Epidermal melanocyte (primary cell): Measurements from ENCODE around the gene WASF1.
"Not testable (repeated sequence)": the region's sequence is repeated elsewhere in the genome, so short reads cannot be mapped to it uniquely, and the experiment has no call there.

Experiments
- DNase-seq: peaks from one replicate; pipeline ENCODE4 v3.0.0; 2011; ENCODE audit warnings: low spot score; ENCODE audit not compliant: insufficient read length

WASF1 gene

DNA sequence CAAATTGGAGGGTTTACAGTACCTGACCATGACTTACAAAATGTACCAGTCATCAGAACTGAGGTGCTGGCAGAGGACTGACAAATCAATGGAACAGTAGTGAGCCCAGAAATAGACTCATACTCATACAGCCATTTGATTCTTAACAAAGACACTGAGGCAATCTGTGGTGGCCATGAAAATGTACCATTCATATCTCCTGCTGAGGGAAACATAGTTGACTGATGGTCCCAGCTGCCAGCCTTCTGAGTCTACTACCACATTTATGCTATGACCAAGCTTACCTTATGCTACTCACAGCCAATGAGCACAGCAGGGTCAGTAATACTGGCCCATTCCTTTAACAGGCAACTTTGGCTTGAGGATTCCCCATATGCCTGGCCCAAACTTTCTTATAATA is 88.6 kb downstream of the WASF1 start:
- DNase-seq, result no peak

- no peak for DNase-seq
Measured at GRCh38 chr6:110089323-110089722, 90.1 kb downstream of the WASF1 start.

- DNase-seq, result no peak
Measured at GRCh38 chr6:110085285-110085684, 94.2 kb downstream of the WASF1 start.

DNA sequence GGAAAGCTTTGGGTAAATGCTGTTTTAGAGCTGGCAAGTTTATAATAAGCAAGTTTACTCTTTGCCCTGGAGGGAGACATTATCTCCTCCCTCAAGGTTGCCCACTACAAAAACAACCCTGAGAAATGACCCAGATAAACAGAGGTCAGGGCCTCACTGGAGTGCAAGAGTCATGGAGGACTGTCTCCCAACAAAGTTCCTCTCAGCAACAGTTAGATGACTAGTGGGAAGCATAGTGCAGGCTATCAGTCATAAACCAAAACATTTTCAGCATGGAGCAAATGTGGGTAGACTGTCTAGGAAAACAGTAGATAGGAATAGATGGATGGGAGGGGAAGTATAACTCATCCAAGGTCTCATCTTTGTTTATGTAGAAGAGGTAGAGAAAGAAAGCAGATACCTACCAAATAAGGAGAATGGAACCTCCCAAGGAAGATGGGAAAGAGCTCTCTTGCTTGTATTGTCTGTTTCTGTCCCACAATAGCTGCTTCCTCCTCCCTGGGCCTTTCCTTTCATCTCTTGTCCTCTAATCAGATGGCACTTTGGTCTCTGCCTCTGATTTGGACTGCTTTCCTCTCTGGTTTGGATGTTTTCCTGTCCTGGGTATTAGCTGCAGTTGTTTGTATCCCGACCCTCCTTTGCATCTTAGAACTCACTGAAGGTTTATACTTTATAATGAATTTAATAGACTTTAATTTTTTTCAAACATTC is 95.4 kb downstream of the WASF1 start:
- DNase-seq, result no peak

- no peak for DNase-seq
Measured at GRCh38 chr6:110075406-110075805, 104.1 kb downstream of the WASF1 start.

DNA sequence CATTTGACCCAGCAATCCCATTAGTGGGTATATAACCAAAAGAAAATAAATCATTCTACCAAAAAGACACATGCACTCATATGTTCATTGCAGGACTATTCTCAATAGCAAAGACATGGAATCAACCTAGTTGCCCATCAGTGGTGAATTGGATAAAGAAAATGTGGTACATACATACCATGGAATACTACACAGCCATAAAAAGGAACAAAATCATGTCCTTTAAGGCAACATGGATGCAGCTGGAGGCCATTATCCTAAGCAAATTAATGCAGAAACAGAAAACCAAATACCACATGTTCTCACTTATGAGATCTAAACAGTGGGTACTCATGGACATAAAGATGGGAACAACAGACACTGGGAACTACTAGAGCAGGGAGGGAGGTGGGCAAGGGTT is 106.0 kb downstream of the WASF1 start:
- not testable (repeated sequence) for DNase-seq

DNA sequence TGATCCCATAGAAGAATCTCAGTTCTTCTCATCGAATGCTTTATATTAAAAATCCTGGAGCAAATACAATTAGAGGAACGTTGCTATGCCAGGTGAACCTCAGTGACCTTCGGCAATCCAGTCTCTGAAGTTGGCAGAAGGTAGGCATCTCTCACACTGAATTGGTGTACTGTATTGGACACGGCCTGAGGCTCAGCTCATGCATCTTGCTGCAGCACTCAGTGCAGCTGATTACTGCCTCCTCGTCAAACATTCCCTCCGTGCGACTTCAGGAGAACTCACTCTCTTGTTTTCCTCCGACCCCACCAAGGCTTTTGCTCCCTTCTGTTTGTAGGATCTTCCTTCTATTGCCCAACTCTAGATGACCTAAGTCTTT is 110.9 kb downstream of the WASF1 start:
- DNase-seq, result no peak

DNA sequence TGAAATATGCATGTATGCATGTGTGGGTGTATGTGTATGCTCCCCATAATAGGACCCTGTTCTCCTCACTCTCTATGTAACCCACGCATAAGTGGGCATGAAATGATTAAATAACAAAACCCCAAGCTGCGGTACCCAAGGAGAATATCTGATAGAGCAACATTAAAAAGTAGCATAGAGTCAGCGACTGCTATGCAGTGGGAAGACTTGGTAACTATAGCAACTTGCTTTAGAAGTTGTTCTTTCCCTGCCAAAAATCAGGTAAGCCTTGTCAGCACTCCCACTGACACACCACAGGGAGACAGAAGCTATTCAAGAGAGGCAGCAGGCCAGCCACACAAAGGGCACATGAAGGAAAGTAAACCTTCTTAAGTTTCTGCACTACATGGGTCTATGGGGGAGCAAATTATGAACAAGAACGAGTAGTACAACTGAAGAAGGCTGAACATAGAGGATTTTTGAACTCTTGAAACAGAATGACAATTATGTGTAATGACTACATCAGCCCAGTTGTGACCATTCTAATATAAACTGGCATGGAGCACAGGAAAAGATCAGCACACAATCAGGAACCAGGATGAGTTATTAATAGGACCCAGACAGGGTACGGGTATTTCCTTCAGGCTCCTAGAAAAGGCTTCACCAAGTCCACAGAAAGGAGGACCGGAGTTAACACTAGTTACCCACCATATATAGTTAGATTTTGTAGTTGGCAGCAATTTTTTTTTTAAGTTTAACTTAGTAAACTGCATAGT is 111.5 kb downstream of the WASF1 start:
- DNase-seq, result no peak

GRCh38 chr6:110064744-110065524 is 114.5 kb downstream of the WASF1 start:
- DNase-seq, result no peak

- no peak for DNase-seq
Measured at GRCh38 chr6:110063594-110064263, 115.7 kb downstream of the WASF1 start.

GRCh38 chr6:110055387-110055735 is 124.1 kb downstream of the WASF1 start:
- no peak for DNase-seq

DNA sequence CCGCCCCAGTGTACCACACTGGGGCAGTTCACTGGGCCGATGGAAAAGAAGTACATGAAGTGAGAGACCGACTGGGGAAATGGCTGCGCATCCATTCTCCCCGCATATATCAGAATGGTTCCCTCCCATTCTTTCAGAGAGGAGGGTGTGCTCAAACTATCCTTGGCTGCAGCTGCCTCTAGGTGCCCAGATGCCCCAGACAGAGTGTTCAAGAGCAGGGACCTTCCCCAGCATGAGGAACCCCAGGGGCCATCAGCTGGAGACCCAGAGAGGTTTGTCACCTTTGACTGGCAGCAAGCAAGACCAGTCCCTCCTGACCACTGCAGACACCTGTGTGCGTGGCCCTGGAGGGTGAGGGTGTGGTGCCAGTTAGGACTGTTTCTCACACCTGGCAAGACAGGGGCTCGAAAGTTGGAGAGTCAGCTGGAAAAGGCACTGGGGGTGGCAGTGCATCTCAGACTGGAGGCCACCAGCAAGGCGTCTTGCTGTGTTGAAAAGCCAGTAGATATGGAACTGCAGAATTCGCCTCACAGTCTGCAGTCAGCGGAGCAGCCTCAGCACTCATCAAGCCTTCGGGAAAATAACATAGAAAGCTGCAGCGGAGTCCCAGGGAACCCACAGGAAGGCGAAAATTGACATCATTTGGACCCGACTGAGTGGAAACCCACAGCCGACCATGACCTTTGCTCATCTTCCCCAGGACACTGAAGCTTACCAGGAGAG is 124.6 kb downstream of the WASF1 start:
- DNase-seq, result no peak

DNA sequence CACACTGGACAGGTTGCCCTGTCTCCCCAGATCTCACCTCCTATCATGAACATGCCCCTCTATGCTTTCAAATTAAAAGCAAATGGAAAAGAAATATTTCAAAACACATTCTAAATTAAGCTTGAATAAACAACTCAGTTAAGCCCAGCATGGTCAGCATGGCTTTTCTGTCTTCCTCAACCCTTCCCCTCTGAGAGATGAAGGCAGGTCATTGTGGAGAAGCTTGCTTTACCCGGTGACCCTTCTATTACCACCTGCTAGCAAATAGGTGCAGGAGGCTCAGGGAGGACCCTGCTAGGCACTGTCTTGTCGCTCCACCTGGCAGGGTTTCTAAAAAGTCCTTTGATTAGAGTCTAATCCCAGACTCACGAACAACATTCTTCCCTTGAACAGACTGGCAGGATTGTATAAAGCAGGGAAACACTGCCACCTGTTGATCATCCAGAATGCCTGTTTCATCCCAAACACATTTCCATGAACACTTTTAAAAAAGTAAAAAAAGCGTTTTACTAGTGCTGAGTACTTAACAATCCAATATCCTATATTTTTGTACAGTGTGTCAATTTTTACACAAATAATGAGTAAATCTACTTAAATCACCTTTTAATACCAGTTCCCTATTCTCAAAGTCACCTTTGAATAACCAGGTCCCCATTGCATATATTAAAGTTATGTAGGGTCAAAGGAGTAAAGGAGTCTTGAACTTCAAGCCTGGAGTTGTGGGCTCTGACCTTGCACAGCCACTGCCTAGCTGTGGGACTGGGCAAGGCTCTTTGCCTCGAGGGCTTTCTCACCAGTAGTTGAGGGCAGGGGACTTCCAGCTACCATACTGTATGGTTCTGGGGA is 125.9 kb downstream of the WASF1 start:
- peak; percentile 66 for DNase-seq

DNA sequence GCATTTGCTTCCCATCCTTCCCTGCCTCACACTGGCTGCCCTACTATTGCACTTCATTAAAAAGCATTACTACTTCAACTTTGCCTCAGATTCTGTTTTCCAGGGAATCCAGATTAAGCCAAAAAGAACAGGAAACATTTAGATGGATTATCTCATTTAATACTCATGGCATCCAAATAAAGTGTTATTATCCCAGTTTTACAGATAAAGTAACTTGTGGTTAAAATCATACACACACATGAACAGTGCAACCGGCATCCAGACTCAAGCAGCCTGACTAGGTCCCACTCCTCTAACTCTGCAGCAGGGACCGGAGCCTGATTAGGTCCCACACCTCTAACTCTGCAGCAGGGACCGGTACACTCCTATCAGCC is 129.0 kb downstream of the WASF1 start:
- no peak for DNase-seq
